ENCODE results near the gene MSRB1. TPM values are rescaled to one million over a fixed set of nuclear protein-coding genes. Genes with fewer than 3 reads are reported as not detected.

MSRB1 gene
- total RNA-seq, 2 experiments from 2014 or later = 12.0 to 12.5 TPM

DNA sequence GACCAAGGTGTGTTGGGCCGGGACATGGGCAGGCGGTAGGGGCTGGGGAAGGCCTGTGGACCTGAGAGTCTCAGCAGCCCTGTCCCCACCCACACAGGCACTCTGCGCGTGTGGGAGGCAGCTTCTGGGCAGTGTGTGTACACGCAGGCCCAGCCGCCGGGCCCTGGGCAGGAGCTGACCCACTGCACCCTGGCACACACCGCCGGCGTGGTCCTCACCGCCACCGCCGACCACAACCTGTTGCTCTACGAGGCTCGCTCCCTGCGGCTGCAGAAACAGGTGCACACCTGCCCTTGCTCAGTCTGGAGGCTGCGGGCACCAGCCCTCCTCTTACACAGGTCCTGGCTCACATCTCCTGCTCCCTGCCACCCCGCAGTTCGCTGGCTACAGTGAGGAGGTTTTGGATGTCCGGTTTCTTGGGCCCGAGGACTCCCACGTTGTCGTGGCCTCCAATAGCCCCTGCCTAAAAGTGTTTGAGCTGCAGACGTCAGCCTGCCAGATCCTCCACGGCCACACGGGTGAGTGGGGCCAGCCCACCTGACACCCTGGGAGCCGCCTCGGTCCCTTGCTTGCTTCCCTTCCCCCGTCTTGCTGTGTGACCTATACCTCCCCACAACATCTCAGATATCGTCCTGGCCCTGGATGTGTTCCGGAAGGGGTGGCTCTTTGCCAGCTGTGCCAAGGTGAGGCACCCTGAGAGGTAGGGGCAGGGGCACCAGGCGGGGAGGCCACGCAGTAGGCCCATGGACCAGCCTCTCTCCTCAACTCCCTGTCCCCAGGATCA is 32.6 kb upstream of the MSRB1 start:
- no peaks in the 10 kb centered on the region for H3K9me3 Mint-ChIP-seq
- H3K4me1 Mint-ChIP-seq = peaks cover 12% of the 10 kb centered on the region
- ATAC-seq (ENCODE audit: low read depth) (no peak), DNase-seq (no peak)
- H3K27me3 Mint-ChIP-seq = peaks cover 3% of the 10 kb centered on the region
- peaks cover 7% of the 10 kb centered on the region for H3K36me3 Mint-ChIP-seq
- no peak overlapping the region for H3K4me3 Mint-ChIP-seq
- POLR2A ChIA-PET = interaction anchor here (1.8 kb wide), 1 partner anchor 11 kb away, joined by 9 read pairs; the partner anchor contains the start of gene RPS2
- H3K27ac Mint-ChIP-seq = no peak overlapping the region

DNA sequence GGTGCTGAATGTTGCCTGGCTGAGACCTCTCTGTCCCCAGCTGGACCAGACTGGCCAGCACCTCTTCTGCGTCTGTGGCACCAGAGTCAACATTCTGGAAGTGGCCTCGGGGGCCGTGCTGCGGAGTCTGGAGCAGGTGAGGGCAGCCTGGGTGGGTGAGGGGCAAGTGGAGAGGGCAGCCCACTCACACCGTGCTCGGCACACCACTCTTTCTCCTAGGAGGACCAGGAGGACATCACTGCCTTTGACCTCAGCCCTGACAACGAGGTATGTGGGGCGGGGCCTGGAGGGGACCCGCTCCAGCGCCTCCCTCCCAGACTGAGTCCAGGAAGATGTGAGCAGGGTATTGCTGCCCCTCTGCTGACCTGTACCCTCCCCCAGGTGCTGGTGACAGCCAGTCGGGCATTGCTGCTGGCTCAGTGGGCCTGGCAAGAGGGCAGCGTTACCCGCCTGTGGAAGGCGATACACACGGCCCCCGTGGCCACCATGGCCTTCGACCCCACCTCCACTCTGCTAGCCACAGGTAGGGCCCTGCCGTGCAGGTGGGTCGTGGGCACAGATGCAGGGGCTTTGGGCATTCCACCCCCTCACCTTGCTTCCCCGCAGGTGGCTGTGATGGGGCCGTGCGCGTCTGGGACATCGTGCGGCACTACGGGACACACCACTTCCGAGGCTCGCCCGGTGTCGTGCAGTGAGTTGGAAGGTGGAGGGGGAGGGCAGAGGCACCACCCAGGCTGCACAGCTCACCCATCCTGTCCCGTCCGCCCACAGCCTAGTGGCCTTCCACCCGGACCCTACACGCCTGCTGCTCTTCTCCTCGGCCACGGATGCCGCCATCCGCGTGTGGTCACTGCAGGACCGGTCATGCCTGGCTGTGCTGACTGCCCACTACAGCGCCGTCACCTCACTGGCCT is 31.4 kb upstream of the MSRB1 start:
- peaks cover 7% of the 10 kb centered on the region for H3K36me3 Mint-ChIP-seq
- POLR2A ChIA-PET = interaction anchor here (1.8 kb wide), 1 partner anchor 10 kb away, joined by 9 read pairs; the partner anchor contains the start of gene RPS2
- H3K27ac Mint-ChIP-seq = no peak overlapping the region
- DNase-seq (no peak), ATAC-seq (ENCODE audit: low read depth) (no peak)
- peaks cover 12% of the 10 kb centered on the region for H3K4me1 Mint-ChIP-seq
- H3K27me3 Mint-ChIP-seq = no peaks in the 10 kb centered on the region
- no peak overlapping the region for H3K4me3 Mint-ChIP-seq
- H3K9me3 Mint-ChIP-seq = no peaks in the 10 kb centered on the region

DNA sequence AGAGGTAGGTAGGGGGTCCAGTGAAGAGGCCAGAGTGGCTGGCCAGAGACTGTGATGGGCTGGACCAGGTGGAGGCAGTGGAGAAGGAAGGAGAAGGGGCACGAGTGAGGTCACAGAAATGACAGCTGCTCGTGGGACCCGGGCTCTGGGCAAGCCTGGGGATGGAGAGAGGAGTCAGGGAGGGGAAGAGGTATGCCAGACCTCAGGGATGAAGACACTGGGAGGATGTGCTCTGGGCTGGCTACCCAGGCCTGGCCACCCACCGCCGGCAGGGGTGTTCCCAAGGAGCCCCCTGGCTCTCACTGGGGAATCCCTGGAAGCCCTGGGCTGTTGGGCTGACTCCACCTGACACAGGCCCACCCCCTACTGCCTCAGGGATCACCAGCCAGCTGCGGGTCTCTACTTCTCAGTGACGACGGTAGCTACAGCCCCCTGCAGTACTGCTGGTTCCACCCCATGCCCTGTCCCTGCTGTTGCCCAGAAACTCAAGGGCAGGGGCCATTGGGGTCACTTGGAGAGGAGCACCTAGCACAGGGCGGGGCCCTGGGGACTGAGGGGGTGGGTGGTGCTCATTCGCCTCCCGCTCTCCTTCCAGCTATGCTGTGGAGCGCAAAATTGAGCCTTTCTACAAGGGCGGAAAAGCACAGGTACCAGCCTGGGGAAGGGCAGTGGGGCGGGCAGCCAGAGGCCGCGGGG is 30.6 kb upstream of the MSRB1 start:
- H3K4me3 Mint-ChIP-seq = no peak overlapping the region
- no peaks in the 10 kb centered on the region for H3K9me3 Mint-ChIP-seq
- DNase-seq (no peak), ATAC-seq (ENCODE audit: low read depth) (no peak)
- peaks cover 7% of the 10 kb centered on the region for H3K36me3 Mint-ChIP-seq
- H3K4me1 Mint-ChIP-seq = peaks cover 12% of the 10 kb centered on the region
- no peak overlapping the region for H3K27ac Mint-ChIP-seq
- H3K27me3 Mint-ChIP-seq = no peaks in the 10 kb centered on the region
- POLR2A ChIA-PET = interaction anchor here (1.0 to 1.1 kb wide), 2 partner anchors 9 to 182 kb away, joined by 3 to 5 read pairs; partner anchors contain the start of genes RPS2 and TRAF7

DNA sequence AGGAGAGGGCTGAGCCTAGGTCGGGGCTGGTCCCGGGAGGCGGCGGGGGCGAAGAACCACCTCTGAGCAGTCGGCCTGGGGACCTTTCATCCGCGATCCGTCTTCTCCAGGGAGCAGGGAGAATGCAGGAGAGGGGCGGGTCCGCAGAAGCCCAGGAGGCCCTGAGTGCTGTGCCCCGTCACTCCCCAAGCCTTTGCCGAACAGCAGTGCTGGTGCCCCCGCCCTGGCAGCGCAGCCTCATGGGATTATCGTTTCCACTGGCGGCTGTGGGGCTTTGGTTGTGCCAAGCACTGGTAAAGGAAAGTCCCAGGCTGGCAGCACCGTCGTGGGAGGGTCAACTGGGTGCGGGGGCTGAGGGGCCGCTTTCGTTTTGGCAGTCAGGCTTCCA is 29.5 kb upstream of the MSRB1 start:
- POLR2A ChIA-PET = interaction anchor here (1.0 to 4.0 kb wide), 11 partner anchors 8 to 190 kb away, joined by 3 to 37 read pairs (median 6); partner anchors contain the start of genes GFER, NDUFB10, NUBP2 and RPL3L
- peak overlapping the region; percentile 99 for H3K27ac Mint-ChIP-seq
- peak overlapping the region; percentile 96 for H3K4me3 Mint-ChIP-seq
- no peaks in the 10 kb centered on the region for H3K27me3 Mint-ChIP-seq
- no peaks in the 10 kb centered on the region for H3K9me3 Mint-ChIP-seq
- ATAC-seq (ENCODE audit: low read depth) (no peak), DNase-seq (no peak)
- peaks cover 7% of the 10 kb centered on the region for H3K36me3 Mint-ChIP-seq
- peaks cover 12% of the 10 kb centered on the region for H3K4me1 Mint-ChIP-seq

DNA sequence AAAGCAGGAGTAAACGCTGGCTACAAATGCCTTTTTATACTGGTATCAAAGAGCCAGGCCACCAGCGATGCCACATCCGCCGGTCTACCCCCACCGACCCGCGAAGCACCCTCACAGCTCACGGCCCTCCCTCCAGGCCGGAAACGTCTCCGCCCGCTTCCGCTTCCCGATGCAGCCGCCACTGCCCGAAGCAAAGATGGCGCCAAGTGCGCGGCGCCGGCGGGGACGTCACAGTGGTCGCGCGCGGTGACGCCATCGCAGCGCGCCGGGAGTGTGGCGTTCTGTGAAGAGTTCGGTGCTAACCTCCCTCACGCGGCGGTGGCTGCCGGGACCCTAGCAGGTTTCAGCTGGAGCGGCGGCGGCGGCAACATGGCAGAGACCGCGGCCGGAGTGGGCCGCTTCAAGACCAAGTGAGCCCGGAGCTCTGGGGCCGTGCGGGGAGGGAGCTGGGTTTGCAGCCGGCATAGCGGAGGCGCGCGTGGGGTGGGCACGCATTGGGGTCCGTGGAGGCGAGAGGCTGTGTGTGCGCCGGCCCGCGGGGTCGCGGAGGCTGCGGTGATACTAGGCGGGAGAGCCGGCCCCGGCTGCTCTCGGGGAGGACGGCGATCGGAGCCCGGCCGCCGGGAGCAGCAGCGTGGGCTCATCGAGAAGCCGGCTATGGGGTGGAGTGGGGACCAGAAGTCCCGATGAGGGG is 28.9 kb upstream of the MSRB1 start, which contains the start of gene TBL3:
Gene TBL3, plus strand, starts transcription at position 258 of the 694 bp plus-strand sequence. Its CDS starts 112 bp downstream, at position 370.
- H3K4me1 Mint-ChIP-seq = peaks cover 13% of the 10 kb centered on the region
- DNase-seq = peak; percentile 99
- peak within 1 kb of the TSS; percentile 96 for H3K4me3 Mint-ChIP-seq
- ATAC-seq (ENCODE audit: low read depth) = peak; percentile 93
- H3K36me3 Mint-ChIP-seq = peaks cover 7% of the 10 kb centered on the region
- H3K27me3 Mint-ChIP-seq = no peaks in the 10 kb centered on the region
- no peaks in the 10 kb centered on the region for H3K9me3 Mint-ChIP-seq
- POLR2A ChIA-PET = interaction anchor here (0.6 to 4.0 kb wide), 17 partner anchors 9 to 503 kb away, joined by 3 to 37 read pairs (median 6); partner anchors contain the start of genes GFER, MAPK8IP3, NDUFB10 and NOXO1
- H3K27ac Mint-ChIP-seq = peak within 1 kb of the TSS; percentile 99

DNA sequence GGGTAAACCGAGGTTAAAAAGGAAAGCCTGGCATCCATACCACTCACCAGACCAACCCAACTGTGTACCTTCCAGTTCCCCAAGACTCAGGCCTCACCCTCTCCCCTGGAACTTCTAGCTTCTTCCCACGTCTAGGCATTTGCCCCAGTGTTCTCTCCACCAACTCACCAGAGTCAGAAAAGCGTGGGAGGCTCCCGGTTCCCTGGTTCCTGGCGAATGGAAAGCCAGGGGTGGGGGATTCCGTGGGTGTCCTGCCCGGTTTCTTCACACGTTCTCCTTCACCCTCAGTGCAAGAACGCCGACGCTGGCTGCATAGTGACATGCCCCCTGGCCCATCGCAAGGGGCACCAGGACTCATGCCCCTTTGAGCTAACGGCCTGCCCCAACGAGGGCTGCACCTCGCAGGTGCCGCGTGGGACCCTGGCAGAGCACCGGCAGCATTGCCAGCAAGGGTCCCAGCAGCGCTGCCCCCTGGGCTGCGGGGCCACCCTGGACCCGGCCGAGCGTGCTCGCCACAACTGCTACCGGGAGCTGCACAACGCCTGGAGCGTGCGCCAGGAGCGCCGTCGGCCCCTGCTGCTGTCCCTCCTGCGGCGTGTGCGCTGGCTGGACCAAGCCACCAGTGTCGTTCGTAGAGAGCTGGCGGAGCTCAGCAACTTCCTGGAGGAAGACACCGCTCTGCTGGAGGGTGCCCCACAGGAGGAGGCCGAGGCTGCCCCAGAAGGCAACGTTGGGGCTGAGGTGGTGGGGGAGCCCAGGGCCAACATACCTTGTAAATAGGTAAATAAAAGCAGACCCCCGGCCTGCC is 25.4 kb upstream of the MSRB1 start:
- peaks cover 9% of the 10 kb centered on the region for H3K36me3 Mint-ChIP-seq
- DNase-seq (no peak), ATAC-seq (ENCODE audit: low read depth) (no peak)
- no peak overlapping the region for H3K4me3 Mint-ChIP-seq
- H3K27me3 Mint-ChIP-seq = no peaks in the 10 kb centered on the region
- no peaks in the 10 kb centered on the region for H3K9me3 Mint-ChIP-seq
- POLR2A ChIA-PET = interaction anchor here (0.6 to 4.0 kb wide), 2 partner anchors 9 to 141 kb away, joined by 3 to 37 read pairs; partner anchors contain the start of gene NDUFB10
- H3K4me1 Mint-ChIP-seq = peaks cover 26% of the 10 kb centered on the region
- H3K27ac Mint-ChIP-seq = no peak overlapping the region

DNA sequence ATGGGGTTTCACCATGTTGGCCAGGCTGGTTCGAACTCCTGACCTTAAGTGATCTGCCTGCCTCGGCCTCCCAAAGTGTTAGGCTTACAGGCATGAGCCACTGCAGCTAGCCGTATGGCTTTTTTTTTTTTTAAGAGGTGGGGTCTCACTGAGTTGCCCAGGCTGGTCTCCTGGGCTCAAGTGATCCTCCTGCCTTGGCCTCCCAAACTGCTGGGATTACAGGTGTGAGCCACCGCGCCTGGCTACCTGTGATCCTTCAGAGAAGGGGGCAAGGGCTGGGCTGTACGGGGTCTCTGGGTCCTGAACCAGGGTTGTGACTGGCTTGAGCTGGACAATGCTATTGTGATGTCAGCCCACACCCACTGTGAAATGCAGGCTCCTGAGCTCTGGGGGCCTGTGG is 23.5 kb upstream of the MSRB1 start, which contains the start of gene RNF151:
Gene RNF151, plus strand, starts transcription at position 397 of the 400 bp plus-strand sequence. CDS start 26 bp downstream, outside the sequence.
- Mint-ChIP-seq H3K27me3 (no peaks in the 10 kb centered on the region), H3K36me3 (peaks cover 14% of the 10 kb centered on the region), H3K27ac (peak within 1 kb of the TSS; percentile 96), H3K9me3 (no peaks in the 10 kb centered on the region), H3K4me3 (peak within 1 kb of the TSS; percentile 96), H3K4me1 (peaks cover 31% of the 10 kb centered on the region)
- ATAC-seq (ENCODE audit: low read depth) = no peak
- POLR2A ChIA-PET = interaction anchor here (1.4 to 3.6 kb wide), 5 partner anchors 15 to 189 kb away, joined by 3 to 50 read pairs (median 20); partner anchors contain the start of genes GFER, MSRB1, NOXO1 and TRAF7
- DNase-seq = no peak

DNA sequence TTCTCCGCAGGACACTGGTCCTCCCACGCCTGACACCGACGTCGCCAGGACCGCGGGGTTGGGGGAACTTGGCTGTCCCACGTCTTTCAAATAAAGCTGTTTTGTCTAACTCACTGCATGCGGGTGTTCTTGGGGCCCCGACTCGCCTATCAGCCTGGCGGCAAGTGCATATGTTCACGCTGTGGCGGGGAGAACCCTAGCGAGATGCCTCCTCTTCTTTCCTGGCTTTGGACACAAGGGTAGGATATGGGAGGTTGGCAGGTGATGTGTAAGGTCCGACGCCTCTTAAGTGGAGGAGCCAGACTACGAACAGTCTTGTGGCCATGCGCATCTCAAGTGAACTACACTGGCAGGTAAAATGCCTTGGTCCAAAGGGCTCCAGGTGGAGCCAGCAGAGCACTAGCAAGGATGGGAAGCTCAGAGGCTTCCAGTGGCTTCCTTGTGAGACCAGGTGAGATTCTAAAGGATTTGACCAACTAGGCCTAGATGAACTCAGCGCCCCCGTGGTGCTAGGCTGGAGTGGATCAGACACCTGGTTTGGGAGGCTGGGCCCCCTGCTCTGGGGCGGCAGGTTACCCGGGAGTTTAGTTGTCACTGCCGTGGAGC is 22.5 kb upstream of the MSRB1 start:
- DNase-seq (no peak), ATAC-seq (ENCODE audit: low read depth) (no peak)
- POLR2A ChIA-PET = interaction anchor here (0.6 to 3.6 kb wide), 26 partner anchors 8 to 1372 kb away, joined by 3 to 50 read pairs (median 6); partner anchors contain the start of genes ECI1, GFER, MSRB1 and NOXO1
- Mint-ChIP-seq H3K9me3 (no peaks in the 10 kb centered on the region), H3K27me3 (no peaks in the 10 kb centered on the region), H3K36me3 (peaks cover 20% of the 10 kb centered on the region), H3K4me1 (peaks cover 36% of the 10 kb centered on the region), H3K27ac (peak overlapping the region; percentile 96), H3K4me3 (peak overlapping the region; percentile 96)

DNA sequence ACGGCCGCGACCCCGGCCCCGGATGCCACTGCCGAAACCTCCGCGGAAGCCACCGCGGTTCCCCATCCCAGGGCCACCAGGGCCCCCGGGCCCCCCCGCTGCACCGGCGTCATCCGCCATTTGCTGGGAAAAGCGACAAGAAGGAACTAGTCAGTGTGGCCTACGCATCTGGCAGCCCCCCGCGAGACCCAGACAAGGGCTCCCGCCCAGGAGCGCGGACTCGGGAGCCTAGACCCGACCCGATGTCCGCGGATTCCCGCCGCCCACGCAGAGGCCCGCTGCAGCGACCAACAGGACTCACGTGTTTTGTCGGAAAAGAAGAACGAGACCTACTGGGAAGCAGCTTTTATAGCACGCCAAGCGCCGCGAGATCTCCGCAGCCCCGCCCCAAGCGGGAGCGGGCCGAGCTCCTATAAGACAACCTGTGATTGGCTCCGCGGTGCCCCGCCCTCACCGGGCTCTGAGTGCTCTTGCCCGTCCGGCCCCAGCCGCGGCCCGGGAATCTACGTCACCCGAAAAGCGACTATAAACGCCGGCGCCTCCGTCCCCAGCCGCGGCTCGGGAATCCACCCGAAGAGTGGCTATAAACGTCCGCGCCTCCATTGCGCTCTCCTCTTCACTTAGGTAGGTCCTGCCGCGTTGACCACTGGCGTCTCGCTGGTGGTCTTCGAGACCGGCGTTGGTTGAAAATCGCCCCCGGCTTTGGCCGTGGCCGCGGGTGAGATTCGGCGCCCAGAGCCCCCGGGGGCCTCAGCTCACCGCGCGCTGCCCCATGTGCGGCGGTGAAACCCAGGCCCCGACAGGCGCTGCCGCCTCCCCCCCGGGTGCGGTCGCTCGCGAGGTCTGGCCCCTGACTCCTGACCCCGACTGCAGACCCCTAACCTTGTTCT is 21.8 kb upstream of the MSRB1 start, which contains the start of gene RPS2:
Gene RPS2, minus strand, starts transcription at position 321 of the 890 bp plus-strand sequence. Its CDS starts 201 bp downstream, at position 120.
- peak; percentile 90 for ATAC-seq (ENCODE audit: low read depth)
- Mint-ChIP-seq H3K27me3 (no peaks in the 10 kb centered on the region), H3K27ac (peak within 1 kb of the TSS; percentile 96), H3K36me3 (peaks cover 22% of the 10 kb centered on the region), H3K4me1 (peaks cover 42% of the 10 kb centered on the region), H3K9me3 (no peaks in the 10 kb centered on the region), H3K4me3 (peak within 1 kb of the TSS; percentile 96)
- POLR2A ChIA-PET = interaction anchor here (0.5 to 3.6 kb wide), 37 partner anchors 8 to 1372 kb away, joined by 3 to 50 read pairs (median 5); partner anchors contain the start of genes E4F1, ECI1, GFER and IFT140
- peak; percentile 99 for DNase-seq
